GM12801 (cell line): ENCODE results near the gene MT1F.

ENCODE experiments used
- CTCF ChIP-seq: IDR thresholded peaks from one replicate; pipeline ENCODE4 v1.5.1; 2011; ENCODE audit warnings: control low read depth; ENCODE audit not compliant: insufficient read length; ENCODE audit errors: extremely low read depth

MT1F gene

GRCh38 chr16:56657555-56658326 lies at the start of gene MT1F:
MT1F (plus strand) TSS chr16:56657959; CDS start chr16:56658059, 100 bp downstream.
- TF ChIP-seq CTCF: no peak

DNA sequence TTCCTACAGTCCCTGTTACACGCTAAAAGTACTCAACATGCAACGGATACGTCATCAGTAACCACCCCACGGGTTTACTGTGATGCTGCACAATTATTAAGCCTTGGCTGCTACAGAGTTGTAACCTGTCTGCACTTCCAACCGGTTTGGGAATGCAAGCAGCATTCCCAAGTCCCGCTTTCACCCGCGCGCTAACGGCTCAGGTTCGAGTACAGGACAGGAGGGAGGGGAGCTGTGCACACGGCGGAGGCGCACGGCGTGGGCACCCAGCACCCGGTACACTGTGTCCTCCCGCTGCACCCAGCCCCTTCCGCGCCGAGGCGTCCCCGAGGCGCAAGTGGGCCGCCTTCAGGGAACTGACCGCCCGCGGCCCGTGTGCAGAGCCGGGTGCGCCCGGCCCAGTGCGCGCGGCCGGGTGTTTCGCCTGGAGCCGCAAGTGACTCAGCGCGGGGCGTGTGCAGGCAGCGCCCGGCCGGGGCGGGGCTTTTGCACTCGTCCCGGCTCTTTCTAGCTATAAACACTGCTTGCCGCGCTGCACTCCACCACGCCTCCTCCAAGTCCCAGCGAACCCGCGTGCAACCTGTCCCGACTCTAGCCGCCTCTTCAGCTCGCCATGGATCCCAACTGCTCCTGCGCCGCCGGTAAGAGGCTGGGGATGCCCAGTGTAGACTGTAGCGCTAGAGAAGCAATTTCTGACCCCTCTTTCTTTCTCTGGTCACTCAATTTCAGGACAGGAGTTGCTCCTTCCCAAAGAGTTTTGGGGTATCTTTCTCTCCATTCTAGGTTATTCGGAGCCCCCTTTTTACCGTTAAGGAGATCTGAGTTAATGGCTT lies 49.5 kb upstream of the MT1F start, which contains the start of gene MT2A:
Gene MT2A, plus strand, starts transcription at position 542 of the 833 bp plus-strand sequence. Its CDS starts 72 bp downstream, at position 614.
- TF ChIP-seq CTCF: no peak

GRCh38 chr16:56608876-56609462 lies 48.8 kb upstream of the MT1F start:
- no peak for TF ChIP-seq CTCF

- TF ChIP-seq CTCF: no peak
Observed at GRCh38 chr16:56609463-56609921, 48.3 kb upstream of the MT1F start.

DNA sequence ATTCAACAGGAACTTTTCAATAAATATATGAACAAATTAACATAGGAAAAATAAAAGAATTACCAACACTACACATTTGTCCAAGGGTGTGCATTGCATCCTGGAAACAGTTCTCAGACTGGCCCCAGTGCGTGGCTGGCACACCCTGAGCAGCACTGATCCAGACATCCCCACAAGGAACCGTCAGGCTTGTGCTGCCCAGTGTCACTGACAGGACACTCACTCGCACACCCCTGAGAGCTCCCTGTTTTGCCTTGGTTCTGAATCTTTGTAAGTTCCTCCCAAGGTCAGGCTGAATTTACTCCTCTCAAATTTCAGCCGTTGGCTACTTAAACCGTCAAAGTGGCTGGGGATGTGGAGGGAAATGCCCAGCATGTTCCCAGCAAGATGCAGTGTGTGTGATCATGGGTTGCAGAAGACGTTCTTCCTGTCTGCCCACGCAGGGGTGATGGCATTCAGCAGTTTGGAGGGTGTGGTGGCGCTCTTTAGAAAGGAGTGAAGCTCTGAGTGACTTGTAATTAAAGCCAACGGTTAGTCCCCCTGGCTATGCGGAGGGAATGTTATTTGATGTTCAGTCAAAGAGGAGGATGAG lies 47.6 kb upstream of the MT1F start:
- TF ChIP-seq CTCF: no peak

DNA sequence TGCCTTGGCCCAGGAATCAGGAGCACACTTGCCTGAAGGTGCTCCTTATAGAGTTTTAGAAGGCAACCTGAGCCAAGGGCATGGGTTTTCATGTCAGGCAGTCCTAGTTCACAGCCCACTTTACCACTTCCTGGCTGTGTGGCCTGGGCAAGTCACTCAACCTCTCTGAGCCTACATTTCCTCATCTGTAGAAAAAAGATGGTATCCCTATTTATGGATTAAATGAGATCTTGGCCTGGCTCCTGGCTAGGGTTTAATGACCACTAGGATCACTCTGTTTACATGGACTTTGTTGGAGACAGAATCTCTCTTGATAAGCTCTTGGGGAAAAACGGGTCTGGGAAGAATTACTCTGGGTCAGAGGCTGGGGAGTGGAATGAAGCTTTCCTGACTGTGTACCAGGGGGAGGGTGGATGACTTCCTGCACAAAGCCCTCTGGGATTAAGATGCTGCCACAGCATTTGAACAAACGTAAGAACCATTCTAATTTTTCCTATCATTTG lies 47.1 kb upstream of the MT1F start:
- no peak for TF ChIP-seq CTCF
